DMS114 treated with DMSO at 0.1 percent for 48 hours (cell line): ENCODE data around the gene PTPRT.

Experiments used
- DNase-seq: peaks from one replicate; lab custom pipeline; 2025; ENCODE audit not compliant: unreplicated experiment; lab: John Stamatoyannopoulos, UW

The PTPRT gene

GRCh38 chr20:42581311-42581710 is 608.4 kb downstream of the PTPRT start:
- DNase-seq = no peak

- no peak for DNase-seq
These were observed 613.5 kb downstream of the PTPRT start for GRCh38 chr20:42576167-42576566.

- no peak for DNase-seq
These were observed 617.2 kb downstream of the PTPRT start for GRCh38 chr20:42572320-42573016.

- DNase-seq = no peak
These were observed 622.3 kb downstream of the PTPRT start for GRCh38 chr20:42567409-42567808.

GRCh38 chr20:42565235-42565995 is 624.3 kb downstream of the PTPRT start:
- no peak for DNase-seq

GRCh38 chr20:42559665-42560064 is 630.0 kb downstream of the PTPRT start:
- DNase-seq = no peak

GRCh38 chr20:42556575-42556974 is 633.1 kb downstream of the PTPRT start:
- no peak for DNase-seq

GRCh38 chr20:42553374-42553773 is 636.3 kb downstream of the PTPRT start:
- DNase-seq = no peak

- no peak for DNase-seq
These were observed 640.2 kb downstream of the PTPRT start for GRCh38 chr20:42549496-42549895.

- DNase-seq = no peak
These were observed 644.8 kb downstream of the PTPRT start for GRCh38 chr20:42544926-42545325.

- DNase-seq = no peak
These were observed 656.9 kb downstream of the PTPRT start for GRCh38 chr20:42532831-42533230.

GRCh38 chr20:42531508-42531961 is 658.2 kb downstream of the PTPRT start:
- no peak for DNase-seq

- peak; percentile 11 for DNase-seq
These were observed 658.8 kb downstream of the PTPRT start for GRCh38 chr20:42530855-42531448.

- DNase-seq = no peak
These were observed 659.5 kb downstream of the PTPRT start for GRCh38 chr20:42530191-42530590.

- DNase-seq = no peak
These were observed 665.6 kb downstream of the PTPRT start for GRCh38 chr20:42524058-42524457.

- DNase-seq = no peak
These were observed 673.0 kb downstream of the PTPRT start for GRCh38 chr20:42516692-42517091.

GRCh38 chr20:42510686-42511085 is 679.0 kb downstream of the PTPRT start:
- no peak for DNase-seq

- no peak for DNase-seq
These were observed 681.8 kb downstream of the PTPRT start for GRCh38 chr20:42507874-42508273.

GRCh38 chr20:42506397-42506796 is 683.3 kb downstream of the PTPRT start:
- no peak for DNase-seq

- DNase-seq = no peak
These were observed 687.1 kb downstream of the PTPRT start for GRCh38 chr20:42502591-42502990.

- DNase-seq = no peak
These were observed 693.1 kb downstream of the PTPRT start for GRCh38 chr20:42496595-42496994.

GRCh38 chr20:42494290-42494689 is 695.4 kb downstream of the PTPRT start:
- DNase-seq = no peak
